Stimulated activated CD8-positive, alpha-beta memory T cell treated with anti-CD3 and anti-CD28 coated beads, Interleukin-7, amount 100 ng/mL, for 1 hour (primary cell): Measurements from ENCODE around the gene NUCB2.

Experiments used
- DNase-seq, 2 donors: peaks; one replicate each; pipeline ENCODE4 v3.0.0-alpha.2; 2020; ENCODE audit warnings: low read depth in 2 of 2

Gene NUCB2

GRCh38 chr11:17381156-17381555 lies 104.6 kb downstream of the NUCB2 start:
- DNase-seq = no peak
